K562 (cell line): ENCODE data around the gene TOP3A. TPM values are rescaled to one million over a fixed set of nuclear protein-coding genes. Genes with fewer than 3 reads are reported as not detected.

Source experiments
- ATAC-seq: fragments of 200-7000 bp; cut with Tn5 transposase; 3 replicates; pipeline ENCODE4 v1.9.1; 2020; ENCODE audit warnings: moderate library complexity
- BruUV-seq: library from RNA; stranded (reverse); fragments of 400-500 nt; replicated peaks from 2 replicates; lab custom pipeline; 2021; lab: Mats Ljungman, UMichigan
- CTCF ChIA-PET: fragments of 300-600 bp; formaldehyde crosslinking; extraction: SDS; loops from one replicate; lab custom pipeline; 2021; ENCODE audit warnings: low intra/inter-chr PET ratio; lab: Yijun Ruan, JAX
- POLR2A ChIA-PET: fragments of 300-600, 350-650 bp; sonication (Branson Sonifier 250); formaldehyde crosslinking; extraction: SDS; loops from one replicate; lab custom pipeline; 2021; ENCODE audit warnings: antibody characterized with exemption, inconsistent platforms; lab: Yijun Ruan, JAX
- DNase-seq, 4 experiments: peaks; one replicate each; pipeline versions ENCODE4 v3.0.0 to v3.0.0-alpha.2; 2011 to 2018; ENCODE audit warnings: low spot score in 3 of 4, mixed read lengths in 3 of 4; ENCODE audit errors: extremely low read depth in 1 of 4
- FAIRE-seq: peaks from 2 replicates; lab custom pipeline; 2011; peaks lifted over from hg19 to GRCh38; lab: Jason Lieb, UNC
- H2AFZ ChIP-seq: 2 replicates; pipeline ENCODE4 v1.6.0; 2011; ENCODE audit warnings: low read depth, low read length, control low read depth, inconsistent platforms
- H3K27ac ChIP-seq: fragments of 200-600 bp; 3 replicates; pipeline ENCODE4 v1.8.0; 2011; ENCODE audit warnings: low read depth, mild to moderate bottlenecking, control low read depth, inconsistent platforms, low read length, moderate library complexity, mixed read lengths; ENCODE audit errors: extremely low read depth
- H3K27me3 ChIP-seq, 2 experiments: fragments of 300-600 bp in 1 of 2; 2 replicates in 1 of 2; 3 replicates in 1 of 2; pipeline versions ENCODE4 v1.6.0 to v1.8.0; 2011; ENCODE audit warnings: inconsistent platforms in 2 of 2, low read length in 2 of 2, mild to moderate bottlenecking in 1 of 2, mixed read lengths in 1 of 2, moderate library complexity in 1 of 2; ENCODE audit not compliant: control insufficient read depth in 2 of 2, insufficient read depth in 2 of 2
- H3K36me3 ChIP-seq: fragments of 300-600 bp; 3 replicates; pipeline ENCODE4 v1.8.0; 2011; ENCODE audit warnings: mild to moderate bottlenecking, low read length, inconsistent platforms; ENCODE audit not compliant: control insufficient read depth, insufficient read depth
- H3K4me1 ChIP-seq, 2 experiments: fragments of 200-600 bp in 1 of 2; replicated peaks in 1 of 2; 2 replicates in 1 of 2; 3 replicates in 1 of 2; pipeline versions ENCODE4 v1.5.1 to v1.8.0; 2011; ENCODE audit warnings: inconsistent platforms in 2 of 2, low read length in 2 of 2, mild to moderate bottlenecking in 1 of 2, mixed read lengths in 1 of 2, moderate library complexity in 1 of 2; ENCODE audit not compliant: control insufficient read depth in 2 of 2, insufficient read depth in 2 of 2
- H3K4me2 ChIP-seq: 2 replicates; pipeline ENCODE4 v1.6.1; 2011; ENCODE audit warnings: low read length, control low read depth, inconsistent platforms, mixed read lengths; ENCODE audit not compliant: insufficient read depth
- H3K4me3 ChIP-seq: fragments of 200-600 bp; sonication (generic), shearing (Covaris generic); 2 replicates; pipeline ENCODE4 v1.5.1; 2016; ENCODE audit warnings: control low read depth, inconsistent platforms
- H3K79me2 ChIP-seq: fragments of 200-600 bp; 3 replicates; pipeline ENCODE4 v1.8.0; 2011; ENCODE audit warnings: low read length, inconsistent platforms; ENCODE audit not compliant: control insufficient read depth, insufficient read depth
- H3K9ac ChIP-seq, 2 experiments: 2 replicates each; pipeline versions ENCODE4 v1.6.0 to v1.6.1; 2011; ENCODE audit warnings: low read depth in 2 of 2, low read length in 2 of 2, control low read depth in 1 of 2, inconsistent platforms in 1 of 2, mild to moderate bottlenecking in 1 of 2, mixed read lengths in 1 of 2; ENCODE audit not compliant: insufficient read depth in 1 of 2
- H3K9me1 ChIP-seq: one replicate; pipeline ENCODE4 v1.6.0; 2011; ENCODE audit warnings: inconsistent platforms, mild to moderate bottlenecking, low read length, moderate library complexity; ENCODE audit not compliant: control insufficient read depth, insufficient read depth
- H3K9me3 ChIP-seq: replicated peaks from 2 replicates; pipeline ENCODE4 v1.5.1; 2011; ENCODE audit warnings: low read depth, low read length, inconsistent platforms; ENCODE audit not compliant: control insufficient read depth, insufficient read depth
- H4K20me1 ChIP-seq: replicated peaks from 2 replicates; pipeline ENCODE4 v1.6.1; 2011; ENCODE audit warnings: low read length, inconsistent platforms, mixed read lengths; ENCODE audit not compliant: control insufficient read depth, insufficient read depth
- CC2D1A ChIP-seq: fragments of 450-650 bp; IDR thresholded peaks from 2 replicates; pipeline ENCODE4 v1.6.1; 2017; ENCODE audit warnings: mild to moderate bottlenecking
- CHD4 ChIP-seq: fragments of 200-600 bp; sonication (generic); IDR thresholded peaks from 3 replicates; pipeline ENCODE4 v1.6.1; 2012; ENCODE audit warnings: low read depth, mild to moderate bottlenecking, mixed read lengths, low read length, inconsistent platforms; ENCODE audit not compliant: insufficient read depth, insufficient replicate concordance, poor library complexity, severe bottlenecking
- DLX4 ChIP-seq: fragments of 250-450 bp; sonication (Bioruptor Pico); IDR thresholded peaks from 2 replicates; pipeline ENCODE4 v1.6.1; 2021; ENCODE audit warnings: mild to moderate bottlenecking
- SNRNP70 ChIP-seq: fragments of 200-400 bp; formaldehyde crosslinking; optimal IDR thresholded peaks from 2 replicates; pipeline ENCODE3; 2017; ENCODE audit warnings: low read depth, low read length
- ZNF282 ChIP-seq: sonication (generic); formaldehyde crosslinking; IDR thresholded peaks from 2 replicates; pipeline ENCODE4 v1.8.1; 2023; ENCODE audit warnings: missing genetic modification reagents
- ZNF75A ChIP-seq: fragments of 450-650 bp; formaldehyde crosslinking; IDR thresholded peaks from 2 replicates; pipeline ENCODE4 v1.4.0; 2020; ENCODE audit warnings: mild to moderate bottlenecking
- WGBS: fragments of 100-300 bp; shearing (Covaris generic); methylation state at CpG from one replicate; pipeline ENCODE4 v1.1.6; 2016; ENCODE audit warnings: low coverage, mixed read lengths; ENCODE audit not compliant: insufficient coverage; ENCODE audit errors: missing lambda C conversion rate; 5-methylcytosine and 5-hydroxymethylcytosine counted together
- in situ Hi-C: fragments of 300-500 bp; cut with MboI; formaldehyde crosslinking; loops from 4 replicates; pipeline ENCODE4 v1.15.0; 2018; ENCODE audit warnings: inconsistent platforms, mixed read lengths
- intact Hi-C: fragments of 100-400 bp; cut with micrococcal nuclease; formaldehyde crosslinking; loops from 2 replicates; pipeline ENCODE4 v1.14.2; 2022
- polyA plus RNA-seq, 8 experiments: library from polyadenylated mRNA; depleted of rRNA in 4 of 8; stranded (reverse) in 5 of 8; unstranded in 3 of 8; fragments of >200 nt; fragmentation: Nextera tagmentation in 2 of 8; fragmentation: Illumina TruSeq in 1 of 8; extraction: Ambion mirVana in 2 of 8; extraction: Trizol in 1 of 8; gene quantifications; 2 replicates each; pipeline versions ENCODE4 v1.2.1 to v1.2.3, GENCODE V29; 2011 to 2014; ENCODE audit warnings: inconsistent platforms in 1 of 8, missing spikeins in 1 of 8
- total RNA-seq, 7 experiments: library from RNA; depleted of rRNA in 6 of 7; stranded (reverse); fragments of >200 nt in 6 of 7; fragmentation: Illumina TruSeq in 2 of 7; extraction: Trizol in 2 of 7; gene quantifications; 2 replicates each; pipeline versions ENCODE4 v1.2.1 to v1.2.3, GENCODE V29; 2011 to 2021; ENCODE audit warnings: low replicate concordance in 1 of 7
- TF ChIP-seq, protein P1 (sequence below): fragments of 250-450 bp; sonication (Bioruptor Pico); IDR thresholded peaks from 2 replicates; pipeline ENCODE4 v1.4.0; 2020; ENCODE audit warnings: mild to moderate bottlenecking

The TOP3A gene
- total and polyA plus RNA-seq, 9 of the 15 experiments (the other 6 are each of a cell fraction or from before 2014, with no cell fraction given) = 5.2 to 49.7 (median 24.7) TPM

DNA sequence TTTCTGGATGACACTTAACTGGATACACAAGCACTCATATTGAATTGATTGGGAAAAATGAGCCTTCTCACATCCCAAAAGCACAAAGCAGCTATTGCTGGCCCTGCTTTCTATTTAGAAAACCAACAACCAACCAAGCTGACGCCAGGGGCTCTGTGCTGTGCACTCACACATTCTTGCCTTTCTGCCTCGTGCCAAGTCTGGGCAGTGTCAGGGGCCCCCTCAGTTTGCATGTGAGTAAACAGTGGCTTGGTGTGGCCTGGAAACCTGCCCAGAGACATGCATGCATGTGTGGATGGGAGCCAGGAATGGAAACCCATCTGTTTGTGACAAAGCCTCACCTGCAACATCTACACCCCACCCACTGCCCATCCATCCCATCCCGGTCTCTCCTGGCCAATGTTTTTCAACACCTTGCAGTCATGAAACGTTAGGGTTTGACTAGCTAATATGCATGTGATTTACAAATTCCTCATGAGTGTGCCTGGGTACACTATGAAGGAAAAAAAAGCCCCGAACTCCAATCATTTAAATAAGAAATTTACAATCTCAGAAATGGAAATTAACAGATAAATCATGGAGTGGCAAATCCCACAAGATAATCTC is 33.9 kb downstream of the TOP3A start (continued):
- TF ChIP-seq, protein P1, sequence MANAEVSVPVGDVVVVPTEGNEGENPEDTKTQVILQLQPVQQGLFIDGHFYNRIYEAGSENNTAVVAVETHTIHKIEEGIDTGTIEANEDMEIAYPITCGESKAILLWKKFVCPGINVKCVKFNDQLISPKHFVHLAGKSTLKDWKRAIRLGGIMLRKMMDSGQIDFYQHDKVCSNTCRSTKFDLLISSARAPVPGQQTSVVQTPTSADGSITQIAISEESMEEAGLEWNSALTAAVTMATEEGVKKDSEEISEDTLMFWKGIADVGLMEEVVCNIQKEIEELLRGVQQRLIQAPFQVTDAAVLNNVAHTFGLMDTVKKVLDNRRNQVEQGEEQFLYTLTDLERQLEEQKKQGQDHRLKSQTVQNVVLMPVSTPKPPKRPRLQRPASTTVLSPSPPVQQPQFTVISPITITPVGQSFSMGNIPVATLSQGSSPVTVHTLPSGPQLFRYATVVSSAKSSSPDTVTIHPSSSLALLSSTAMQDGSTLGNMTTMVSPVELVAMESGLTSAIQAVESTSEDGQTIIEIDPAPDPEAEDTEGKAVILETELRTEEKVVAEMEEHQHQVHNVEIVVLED (CRISPR knock-in tag) = no peak
- TF ChIP-seq ZNF282 (CRISPR knock-in tag) = no peak
- no peak for TF ChIP-seq ZNF75A (CRISPR knock-in tag)
- no peak for TF ChIP-seq DLX4 (CRISPR knock-in tag)

GRCh38 chr17:18280249-18280648 is 34.5 kb downstream of the TOP3A start:
- 96% methylated on average over 4 of the region's 4 CpGs for WGBS
- Histone ChIP-seq H3K9ac (no peak overlapping the region), H3K4me3 (no peak overlapping the region), H3K27ac (no peak overlapping the region), H3K36me3 (peaks cover 80% of the 10 kb centered on the region), H3K27me3 (no peaks in the 10 kb centered on the region), H4K20me1 (no peaks in the 10 kb centered on the region), H3K9me1 (no peaks in the 10 kb centered on the region), H2AFZ (no peak overlapping the region), H3K4me1 (no peaks in the 10 kb centered on the region), H3K9me3 (no peaks in the 10 kb centered on the region), H3K79me2 (no peaks in the 10 kb centered on the region), H3K4me2 (no peak overlapping the region)
- DNase-seq (no peak), FAIRE-seq (no peak), ATAC-seq (no peak)
- no peak for TF ChIP-seq CHD4
- no peak for TF ChIP-seq SNRNP70
- no peak for TF ChIP-seq CC2D1A
- no TSS peak for BruUV-seq
- in situ Hi-C loops (no loop called here), intact Hi-C loops (no loop called here)
- CTCF ChIA-PET = no interaction called here
- POLR2A ChIA-PET = interaction anchor here (1.6 kb wide), 1 partner anchor 9 kb away, joined by 6 read pairs; no protein-coding TSS in a partner anchor
